T-helper 2 cell (primary cell): ENCODE measurements around the gene ALK.

Source experiments
- DNase-seq, 5 experiments: peaks; one replicate each; pipeline versions ENCODE4 v3.0.0 to v3.0.0-alpha.2; 2012 to 2022

ALK gene

GRCh38 chr2:29643196-29643595 is 278.2 kb downstream of the ALK start:
- DNase-seq: no peak

GRCh38 chr2:29640360-29640759 is 281.0 kb downstream of the ALK start:
- no peak for DNase-seq

DNA sequence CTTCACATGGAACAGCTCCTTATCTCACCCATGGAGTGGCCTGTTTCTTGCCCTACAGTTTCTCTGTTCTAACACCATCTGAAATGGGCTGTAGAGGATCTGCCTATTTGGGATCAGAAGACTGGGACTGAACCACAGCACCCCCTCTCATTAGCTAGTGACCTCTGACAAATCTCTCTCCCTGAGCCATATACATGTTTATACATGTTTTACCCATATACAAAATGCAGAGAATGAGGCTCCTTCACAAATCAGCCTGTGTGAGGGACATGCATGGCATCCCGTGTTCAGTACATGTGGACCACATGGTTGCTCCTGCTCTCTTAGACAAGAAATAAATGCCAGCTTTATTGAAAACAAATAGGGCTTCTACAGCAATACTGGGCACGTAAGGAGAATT is 282.7 kb downstream of the ALK start:
- no peak for DNase-seq

DNA sequence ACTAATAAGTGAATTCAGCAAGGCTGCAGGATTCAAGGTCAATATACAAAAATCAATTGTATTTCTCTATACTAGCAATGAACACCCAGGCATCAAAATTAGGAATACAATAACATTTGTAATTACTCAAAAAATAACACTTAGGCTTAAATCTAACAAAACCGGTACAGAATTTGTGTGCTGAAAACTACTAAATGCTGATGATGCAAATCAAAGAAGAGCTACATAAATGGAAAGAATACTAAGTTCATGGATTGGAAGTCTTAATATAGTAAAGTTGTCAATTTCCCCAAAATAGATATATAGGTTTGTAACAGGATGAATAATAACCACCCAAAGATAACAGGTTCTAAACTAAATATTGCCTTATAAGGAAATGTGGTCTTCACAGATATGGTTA is 286.5 kb downstream of the ALK start:
- DNase-seq: no peak

GRCh38 chr2:29632018-29632417 is 289.4 kb downstream of the ALK start:
- no peak for DNase-seq

GRCh38 chr2:29629495-29629894 is 291.9 kb downstream of the ALK start:
- no peak for DNase-seq

DNA sequence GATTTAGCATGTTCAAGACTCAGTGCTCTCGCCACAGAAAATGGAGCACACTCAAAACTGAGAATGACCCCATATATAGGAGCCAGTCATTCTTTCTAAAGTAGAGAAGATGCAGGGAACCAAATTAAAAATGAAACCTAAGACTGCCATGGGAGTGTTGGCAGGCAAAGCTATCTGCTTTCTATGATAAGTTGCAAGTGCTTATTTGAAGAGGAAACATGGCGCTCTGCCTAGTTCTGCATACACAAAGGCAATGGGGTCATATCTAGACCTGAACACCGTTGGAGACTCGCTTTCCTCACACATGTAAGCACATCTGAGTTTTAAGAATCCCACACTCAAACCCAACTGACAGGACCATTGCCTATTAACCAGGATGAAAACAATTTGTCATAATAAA is 292.5 kb downstream of the ALK start:
- DNase-seq: no peak

DNA sequence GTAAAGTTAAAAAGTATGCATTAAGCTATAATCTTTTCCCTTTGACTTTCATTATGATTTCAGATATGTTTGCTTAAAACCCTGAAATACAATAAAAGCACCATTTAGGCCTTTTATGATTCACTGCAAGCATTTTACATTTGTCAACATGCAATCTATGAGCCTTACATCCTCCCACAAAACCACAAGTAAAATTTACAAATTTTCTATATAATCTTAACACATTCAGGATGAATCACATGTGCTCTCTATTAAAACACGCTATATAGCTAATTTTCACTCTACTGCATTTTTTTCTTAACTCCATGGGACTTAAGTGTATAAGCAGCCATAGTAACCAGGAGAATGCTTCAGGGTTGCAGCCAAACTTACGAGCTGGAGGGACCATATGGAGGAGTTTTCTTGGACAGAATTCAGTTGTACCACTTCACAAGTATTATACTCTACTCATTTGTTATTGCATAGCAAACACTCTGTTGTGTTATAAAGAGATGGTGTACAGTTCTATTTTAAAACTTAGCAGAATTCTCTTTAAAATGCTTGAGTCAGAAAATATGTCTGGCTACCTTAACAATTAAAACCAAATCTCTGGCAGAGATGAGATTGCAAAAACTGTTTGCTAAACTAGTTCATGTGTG is 293.2 kb downstream of the ALK start:
- DNase-seq: peak in 1 of 5 experiments; percentile 9

DNA sequence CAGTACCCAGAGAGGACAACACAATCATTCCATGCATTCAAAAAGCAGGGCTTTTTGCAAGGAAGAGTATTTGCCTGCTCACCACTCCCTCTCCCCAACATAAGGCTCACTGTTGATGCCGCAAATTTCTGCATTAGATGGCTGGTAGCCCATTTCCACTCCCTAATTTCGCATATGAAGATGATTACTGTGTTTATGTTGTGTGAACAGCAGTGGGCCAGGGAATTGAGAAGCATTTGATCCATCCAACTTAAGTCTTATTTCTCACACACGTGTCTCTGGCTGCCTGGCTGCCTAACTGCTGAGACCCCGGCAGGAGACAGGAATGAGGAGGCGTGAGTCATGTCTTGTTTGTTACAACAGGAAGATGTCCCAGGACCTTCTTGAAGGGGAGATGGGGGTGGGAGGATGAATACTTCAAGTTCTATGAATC is 294.1 kb downstream of the ALK start:
- no peak for DNase-seq

- DNase-seq: no peak
These were observed 300.5 kb downstream of the ALK start for GRCh38 chr2:29620890-29621289.

DNA sequence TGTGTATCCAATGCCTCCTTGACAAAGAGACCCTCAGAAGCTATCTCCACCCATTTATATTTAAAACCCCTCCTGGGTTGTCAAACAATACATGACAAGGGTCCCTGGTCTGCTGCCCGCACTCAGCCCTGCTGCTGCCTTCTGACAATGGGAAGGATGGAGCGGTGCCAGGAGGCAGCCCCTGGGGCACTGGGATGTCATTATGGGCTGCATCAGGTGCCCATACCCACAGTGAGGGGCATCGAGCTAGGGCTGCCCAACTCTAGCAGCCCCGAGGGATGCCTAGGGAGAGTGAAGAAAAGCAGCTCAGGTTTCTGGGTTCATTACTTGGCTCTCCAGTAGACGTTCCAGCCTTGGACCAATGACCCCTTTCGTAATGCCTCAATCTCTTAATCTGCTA is 301.7 kb downstream of the ALK start:
- DNase-seq: no peak

GRCh38 chr2:29618024-29618423 is 303.4 kb downstream of the ALK start:
- no peak for DNase-seq

- DNase-seq: no peak
These were observed 304.0 kb downstream of the ALK start for GRCh38 chr2:29617351-29617750.

DNA sequence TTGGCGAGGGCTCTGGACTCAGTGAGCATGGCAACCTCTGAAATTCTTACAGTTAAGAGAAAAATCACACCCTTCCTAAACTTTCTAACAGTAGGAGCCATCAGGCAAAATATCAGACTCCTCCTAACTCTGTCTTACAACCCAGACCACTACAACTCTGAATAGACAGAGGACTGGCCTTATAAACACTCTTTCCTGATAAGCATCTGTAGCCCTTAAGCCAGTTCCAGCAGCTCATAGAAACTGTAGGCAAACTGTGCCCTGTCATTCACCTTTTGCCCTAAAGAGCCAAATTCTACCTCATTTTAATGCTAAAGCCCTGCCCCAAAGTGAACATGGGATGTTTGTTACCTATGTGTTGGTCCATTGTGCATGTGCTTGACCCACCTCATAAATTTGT is 304.8 kb downstream of the ALK start:
- no peak for DNase-seq

DNA sequence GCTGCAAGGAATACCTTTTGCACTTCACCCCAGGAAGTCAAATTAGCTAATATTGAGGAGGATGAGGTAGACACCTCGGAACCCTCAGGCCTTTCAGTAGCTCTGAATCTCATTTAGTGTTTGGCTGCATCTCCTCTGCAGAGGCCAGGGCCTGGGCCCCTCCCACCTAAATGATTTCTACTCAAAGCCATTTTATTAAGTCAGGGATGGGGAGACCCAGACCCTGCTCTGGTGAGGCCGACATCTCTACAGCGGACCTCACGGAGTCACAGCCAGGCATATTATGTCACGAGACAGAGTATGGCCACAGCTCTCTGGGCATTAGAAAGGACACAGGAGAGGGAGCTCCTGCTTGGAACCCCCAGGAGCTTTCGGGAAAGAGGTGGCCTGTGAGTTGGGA is 305.5 kb downstream of the ALK start:
- DNase-seq: no peak

GRCh38 chr2:29615183-29615582 is 306.2 kb downstream of the ALK start:
- no peak for DNase-seq

GRCh38 chr2:29614295-29614830 is 307.0 kb downstream of the ALK start:
- DNase-seq: no peak

GRCh38 chr2:29613792-29614266 is 307.6 kb downstream of the ALK start:
- DNase-seq: no peak

GRCh38 chr2:29613067-29613466 is 308.3 kb downstream of the ALK start:
- no peak for DNase-seq

GRCh38 chr2:29612568-29612967 is 308.8 kb downstream of the ALK start:
- no peak for DNase-seq

DNA sequence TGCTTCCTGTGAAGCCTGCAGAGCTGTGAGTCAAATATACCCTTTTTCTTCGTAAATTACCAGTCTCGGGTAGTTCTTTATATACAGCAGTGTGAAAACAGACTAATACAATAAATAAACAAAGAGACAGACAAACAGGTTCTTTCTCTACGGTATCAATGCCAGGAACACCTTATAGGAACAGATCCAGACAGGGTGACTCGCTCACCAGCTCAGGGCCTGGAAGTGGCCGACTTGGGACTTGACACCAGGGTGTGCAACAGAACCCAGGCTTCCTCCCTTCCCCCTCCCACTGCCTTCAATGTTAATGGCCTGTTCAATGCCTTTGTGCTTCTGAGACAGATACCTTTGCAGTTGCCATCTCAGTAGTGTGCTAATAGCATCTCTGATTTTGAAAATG is 309.5 kb downstream of the ALK start:
- DNase-seq: no peak

DNA sequence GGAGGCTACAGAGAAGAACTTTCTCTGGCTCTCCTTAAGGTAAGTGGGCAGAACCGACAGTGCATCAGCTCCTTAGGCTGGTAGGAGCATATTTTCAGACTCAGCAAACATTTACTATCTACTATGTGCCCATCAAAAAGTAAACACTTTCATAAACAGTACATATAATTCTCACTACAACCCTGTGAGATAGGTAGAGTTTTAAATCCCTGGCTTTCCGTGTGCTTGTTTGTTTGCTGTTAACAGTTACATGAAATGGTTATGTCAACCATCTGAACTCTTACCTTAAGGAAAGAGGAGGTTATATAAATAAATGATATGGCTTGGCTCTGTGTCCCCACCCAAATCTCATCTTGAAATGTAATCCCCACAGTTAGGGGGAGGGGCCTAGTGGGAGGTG is 310.1 kb downstream of the ALK start:
- no peak for DNase-seq

GRCh38 chr2:29610569-29610968 is 310.8 kb downstream of the ALK start:
- DNase-seq: no peak

DNA sequence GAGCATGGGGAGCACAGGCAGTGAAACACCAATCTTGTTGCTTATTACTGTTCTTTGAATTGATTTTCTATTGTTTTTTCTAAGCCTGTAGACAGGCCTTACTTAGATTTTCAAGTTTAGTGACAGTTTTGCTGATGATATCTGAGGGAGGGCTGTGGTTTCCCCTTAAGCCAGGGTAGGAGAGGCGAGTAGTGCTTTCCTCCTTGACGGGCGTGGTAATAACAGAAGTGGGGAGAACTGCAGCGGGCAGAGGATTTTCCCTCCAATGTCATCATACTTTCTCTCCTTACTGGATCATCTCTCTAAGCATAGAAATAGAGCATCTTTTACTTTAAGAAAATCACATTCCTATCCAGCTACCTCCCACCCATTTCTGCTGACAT is 314.4 kb downstream of the ALK start:
- peak in 1 of 5 experiments; percentile 60 for DNase-seq
